Gastrocnemius medialis (tissue), 4 donors: Measurements from ENCODE around the gene AOC2.

ENCODE experiments used
- POLR2A ChIP-seq, 2 donors: fragments of 450-650 bp; IDR thresholded peaks; one replicate each; pipeline ENCODE4 v1.6.1; 2017; ENCODE audit warnings: antibody characterized with exemption in 2 of 2, mild to moderate bottlenecking in 2 of 2, moderate library complexity in 2 of 2
- TF ChIP-seq, protein P1 (sequence below), 5 experiments: fragments of 450-650 bp in 3 of 5; fragments of 200-600 bp in 2 of 5; sonication (generic) in 2 of 5; IDR thresholded peaks in 4 of 5; conservative IDR thresholded peaks in 1 of 5; 1 replicate in 4 of 5; 2 replicates in 1 of 5; pipeline ENCODE4 v1.5.1; 2016 to 2019; ENCODE audit warnings: antibody characterized with exemption in 5 of 5, mild to moderate bottlenecking in 3 of 5, moderate library complexity in 3 of 5

DNA sequence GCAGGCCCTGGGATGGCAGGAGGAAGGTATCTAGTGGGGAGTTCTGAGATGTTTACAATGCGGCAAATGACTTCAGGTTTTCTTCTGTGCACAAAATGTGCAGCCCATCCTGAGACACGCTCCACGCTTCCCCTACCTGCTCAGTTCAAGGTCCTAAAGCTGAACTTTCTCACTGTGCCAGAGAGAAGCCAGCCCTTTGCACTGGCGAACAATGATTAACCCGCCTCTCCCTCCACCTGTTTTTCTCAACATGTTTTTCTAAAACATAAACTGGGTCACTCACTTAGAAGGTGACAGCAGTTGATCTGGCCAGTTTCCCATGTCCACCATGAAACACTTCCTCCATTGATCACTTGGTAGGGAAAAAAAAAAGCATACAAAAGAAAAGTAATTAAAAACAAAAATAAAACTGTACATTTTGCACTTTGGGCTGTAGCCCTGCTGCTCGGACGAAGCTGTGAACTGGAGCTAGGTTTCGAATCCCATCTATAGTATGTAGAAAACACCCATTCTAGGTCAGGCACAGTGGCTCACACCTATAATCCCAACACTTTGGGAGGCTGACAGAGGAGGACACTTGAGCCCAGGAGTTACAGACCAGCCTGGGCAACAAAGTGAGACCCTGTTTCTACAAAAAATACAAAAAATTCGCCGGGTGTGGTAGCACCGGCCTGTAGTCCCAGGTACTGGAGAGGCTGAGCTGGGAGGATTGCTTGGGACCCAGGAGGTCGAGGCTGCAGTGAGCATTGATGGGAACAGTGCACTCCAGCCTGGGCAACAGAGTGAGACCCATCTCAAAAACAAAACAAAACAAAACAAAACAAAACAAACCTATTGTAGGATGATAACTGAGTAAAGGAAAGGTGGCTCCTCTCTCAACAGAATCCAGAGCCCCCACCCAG is 50.2 kb downstream of the AOC2 start:
- TF ChIP-seq, protein P1, sequence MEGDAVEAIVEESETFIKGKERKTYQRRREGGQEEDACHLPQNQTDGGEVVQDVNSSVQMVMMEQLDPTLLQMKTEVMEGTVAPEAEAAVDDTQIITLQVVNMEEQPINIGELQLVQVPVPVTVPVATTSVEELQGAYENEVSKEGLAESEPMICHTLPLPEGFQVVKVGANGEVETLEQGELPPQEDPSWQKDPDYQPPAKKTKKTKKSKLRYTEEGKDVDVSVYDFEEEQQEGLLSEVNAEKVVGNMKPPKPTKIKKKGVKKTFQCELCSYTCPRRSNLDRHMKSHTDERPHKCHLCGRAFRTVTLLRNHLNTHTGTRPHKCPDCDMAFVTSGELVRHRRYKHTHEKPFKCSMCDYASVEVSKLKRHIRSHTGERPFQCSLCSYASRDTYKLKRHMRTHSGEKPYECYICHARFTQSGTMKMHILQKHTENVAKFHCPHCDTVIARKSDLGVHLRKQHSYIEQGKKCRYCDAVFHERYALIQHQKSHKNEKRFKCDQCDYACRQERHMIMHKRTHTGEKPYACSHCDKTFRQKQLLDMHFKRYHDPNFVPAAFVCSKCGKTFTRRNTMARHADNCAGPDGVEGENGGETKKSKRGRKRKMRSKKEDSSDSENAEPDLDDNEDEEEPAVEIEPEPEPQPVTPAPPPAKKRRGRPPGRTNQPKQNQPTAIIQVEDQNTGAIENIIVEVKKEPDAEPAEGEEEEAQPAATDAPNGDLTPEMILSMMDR (IDR thresholded peaks at IDR 0.05 in 4 of 5, conservative IDR thresholded peaks at IDR 0.05 in 1 of 5) = no peak
- TF ChIP-seq POLR2A (IDR thresholded peaks at IDR 0.05) = no peak
